Stimulated activated CD4-positive, alpha-beta T cell treated with anti-CD3 and anti-CD28 coated beads, TNF-alpha, amount 100 ng/mL, for 24 hours (primary cell): ENCODE results near the gene SELENOM.

Experiments
- DNase-seq, 3 experiments: peaks; one replicate each; pipeline ENCODE4 v3.0.0-alpha.2; 2020; ENCODE audit warnings: low read depth in 3 of 3

Gene SELENOM

GRCh38 chr22:31107178-31107893 is at the start of gene SELENOM:
SELENOM (minus strand) TSS chr22:31107568; CDS start chr22:31107505, 63 bp downstream.
- peak; percentile 71 to 89 (median 71) for DNase-seq

- DNase-seq = no peak
Observed at GRCh38 chr22:31155422-31155821, 48.1 kb upstream of the SELENOM start.

GRCh38 chr22:31154975-31155374 is 47.6 kb upstream of the SELENOM start:
- no peak for DNase-seq

DNA sequence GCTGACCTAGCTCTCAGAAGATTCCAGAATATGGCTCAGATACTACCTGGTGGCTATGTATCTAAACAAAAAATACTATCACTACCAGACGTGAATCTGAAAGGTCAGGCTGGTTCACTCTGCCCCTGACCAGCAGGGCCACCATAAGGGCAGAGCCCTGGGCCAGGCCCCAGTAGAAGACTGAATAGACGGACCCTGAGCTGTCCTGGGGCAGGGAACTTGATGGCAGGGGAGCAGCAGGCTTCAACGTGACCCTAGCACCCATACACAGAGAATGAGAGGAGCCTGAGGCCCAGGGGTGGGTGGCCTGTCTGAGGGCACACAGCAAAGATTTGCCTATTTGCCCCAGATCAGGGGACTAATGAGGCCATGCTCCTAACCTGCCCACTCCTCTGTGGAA is 46.0 kb upstream of the SELENOM start:
- DNase-seq = no peak

GRCh38 chr22:31151872-31152271 is 44.5 kb upstream of the SELENOM start:
- no peak for DNase-seq

- DNase-seq = no peak
Observed at GRCh38 chr22:31150615-31151014, 43.2 kb upstream of the SELENOM start.

DNA sequence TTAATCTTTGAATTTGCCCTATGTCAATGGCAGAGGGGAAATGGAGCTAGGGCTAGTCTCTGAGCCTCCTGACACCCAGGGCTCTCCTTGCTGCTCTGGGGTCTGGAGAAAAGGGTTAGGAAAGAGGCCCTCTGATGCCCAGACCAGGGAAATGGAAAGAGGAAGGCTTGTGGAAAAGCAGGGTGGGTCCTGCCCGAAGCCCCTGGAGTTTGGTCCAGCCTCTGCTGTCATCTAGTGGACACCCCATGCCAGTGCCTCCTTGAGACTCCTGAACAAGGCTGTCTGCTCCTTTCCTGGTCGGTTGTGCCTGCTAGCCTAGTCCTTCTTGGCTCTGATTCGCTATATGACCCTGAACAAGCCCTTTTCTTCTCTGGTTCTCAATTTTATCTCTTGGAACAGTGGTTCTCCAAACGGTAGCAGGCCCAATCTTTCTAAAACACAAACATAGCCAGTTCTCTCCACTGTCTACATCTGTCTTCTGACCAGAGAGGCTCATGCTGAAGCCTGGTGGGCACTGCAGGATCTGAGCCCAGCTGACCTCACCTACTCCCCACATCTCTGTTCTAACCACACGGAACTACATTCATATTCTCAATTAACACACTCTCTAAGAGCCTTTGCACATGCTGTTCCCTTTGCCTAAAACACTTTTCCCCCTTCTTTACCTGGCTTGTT is 41.7 kb upstream of the SELENOM start:
- peak in 1 of 3 experiments; percentile 36 for DNase-seq

DNA sequence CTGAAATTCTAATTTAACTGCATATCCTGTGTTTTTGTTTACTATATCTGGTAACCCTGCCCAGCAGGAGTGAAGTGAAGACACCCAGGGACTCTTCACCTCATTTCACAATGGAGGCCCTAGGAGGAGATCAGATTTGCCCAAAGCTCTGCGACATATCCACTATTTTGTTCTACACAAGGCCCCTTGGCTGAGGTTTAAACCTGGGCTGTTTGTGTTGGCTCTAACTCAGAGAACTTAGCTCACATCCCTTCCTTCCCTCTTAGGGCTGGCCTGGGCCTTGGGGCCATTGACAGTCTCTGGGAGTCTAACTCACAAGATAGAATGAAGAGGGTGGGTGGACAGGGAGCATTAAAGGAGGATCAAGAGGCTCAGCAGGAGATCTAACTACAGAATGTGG is 41.1 kb upstream of the SELENOM start:
- no peak for DNase-seq

DNA sequence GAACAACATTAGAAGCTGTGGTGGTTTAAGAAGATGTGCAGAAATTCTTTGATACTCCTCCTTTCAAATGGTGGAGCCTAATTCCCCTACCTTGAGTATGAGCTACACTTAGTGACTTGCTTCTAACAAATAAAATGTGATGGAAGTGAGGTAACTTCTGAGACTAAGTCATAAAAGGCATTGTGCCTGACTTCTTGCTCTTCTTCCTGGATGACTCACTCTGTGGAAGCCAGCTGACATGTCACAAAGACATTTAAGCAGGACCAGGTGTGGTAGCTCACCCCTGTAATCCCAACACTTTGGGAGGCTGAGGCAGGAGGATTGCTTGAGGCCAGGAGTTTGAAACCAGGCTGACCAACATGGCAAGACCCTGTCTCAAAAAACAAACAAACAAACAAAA is 36.9 kb upstream of the SELENOM start:
- no peak for DNase-seq

DNA sequence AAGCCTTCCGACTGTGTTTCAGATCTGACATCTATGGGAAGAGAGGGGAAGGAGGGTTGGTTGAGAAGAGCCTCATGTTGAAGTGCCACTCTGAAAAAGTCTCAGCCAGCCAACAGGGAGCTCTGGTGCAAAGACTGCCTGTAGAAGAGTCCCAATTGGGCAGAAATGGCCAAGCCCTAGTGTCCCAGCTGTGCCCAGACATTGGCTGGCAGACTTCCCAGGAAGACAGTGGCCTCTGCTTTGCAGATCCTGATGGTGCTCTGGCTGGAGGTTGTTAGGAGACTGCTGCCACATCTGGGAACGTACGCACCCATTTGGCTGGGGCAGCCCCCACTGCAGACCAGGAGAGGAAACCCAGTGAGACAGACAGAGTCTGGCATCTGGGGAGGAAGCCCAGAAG is 36.2 kb upstream of the SELENOM start:
- no peak for DNase-seq

GRCh38 chr22:31143038-31143437 is 35.7 kb upstream of the SELENOM start:
- no peak for DNase-seq

DNA sequence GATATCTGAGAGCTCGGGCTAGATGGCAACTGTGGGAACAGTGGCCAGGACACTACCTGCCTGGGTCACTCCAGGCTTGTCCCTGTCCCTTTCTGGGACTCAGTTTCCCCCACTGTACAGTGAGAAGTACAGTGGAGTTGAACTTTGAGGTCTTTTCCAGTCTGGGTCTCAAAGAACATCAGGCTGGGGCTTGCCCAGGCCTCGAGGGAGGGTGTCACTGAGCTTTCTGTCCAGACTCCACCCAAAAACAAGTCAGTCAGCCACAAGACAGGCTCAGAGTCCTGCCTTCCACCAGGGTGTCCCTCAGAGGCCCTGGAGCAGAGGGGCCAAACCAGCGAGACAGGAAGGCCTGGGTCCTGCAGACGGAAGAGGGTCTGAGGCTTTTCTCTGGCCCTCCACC is 34.9 kb upstream of the SELENOM start:
- DNase-seq = no peak

GRCh38 chr22:31141551-31141950 is 34.2 kb upstream of the SELENOM start:
- no peak for DNase-seq

DNA sequence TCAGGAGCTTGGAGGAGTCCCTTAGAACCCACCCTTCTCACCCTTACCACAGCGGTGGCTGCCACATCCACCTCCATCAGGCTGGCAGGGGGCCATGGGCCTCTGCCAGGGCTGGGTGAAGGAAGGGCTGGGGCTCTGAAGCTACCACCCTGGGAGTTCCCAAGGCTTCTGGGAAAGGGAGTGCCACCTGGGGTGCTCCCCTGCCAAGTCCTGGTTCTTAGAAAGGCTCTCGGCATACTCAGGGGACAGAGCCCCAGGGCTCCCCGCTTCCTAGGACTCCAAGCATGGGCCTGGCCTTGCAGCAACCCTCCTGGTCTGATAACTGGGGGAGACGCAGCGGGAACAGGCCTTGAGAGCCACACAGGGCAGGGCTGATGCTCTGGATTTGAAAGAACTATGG is 33.4 kb upstream of the SELENOM start:
- DNase-seq = no peak

GRCh38 chr22:31139866-31140716 is 32.7 kb upstream of the SELENOM start, which contains the start of gene PLA2G3:
PLA2G3 (minus strand) TSS chr22:31140508; CDS start chr22:31140354, 154 bp downstream.
- DNase-seq = no peak

DNA sequence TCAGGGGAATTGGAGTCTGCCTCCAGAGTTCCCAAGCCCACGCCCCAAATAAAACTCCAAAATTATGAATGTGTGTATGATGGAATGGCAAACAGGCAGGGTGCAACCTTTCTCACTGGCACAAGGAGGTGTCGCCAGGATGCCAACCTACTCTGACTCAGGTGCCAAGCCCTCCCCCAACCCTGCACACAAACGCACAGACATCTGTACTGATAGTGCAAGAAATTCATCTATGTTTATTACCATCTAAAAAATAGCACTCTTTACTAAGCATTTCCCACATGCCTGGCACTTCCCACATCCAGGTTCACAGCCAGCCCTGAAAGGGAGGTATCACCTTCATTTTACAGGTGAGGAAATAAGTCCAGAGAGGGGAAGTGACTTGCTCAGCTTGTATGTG is 31.7 kb upstream of the SELENOM start:
- DNase-seq = no peak

DNA sequence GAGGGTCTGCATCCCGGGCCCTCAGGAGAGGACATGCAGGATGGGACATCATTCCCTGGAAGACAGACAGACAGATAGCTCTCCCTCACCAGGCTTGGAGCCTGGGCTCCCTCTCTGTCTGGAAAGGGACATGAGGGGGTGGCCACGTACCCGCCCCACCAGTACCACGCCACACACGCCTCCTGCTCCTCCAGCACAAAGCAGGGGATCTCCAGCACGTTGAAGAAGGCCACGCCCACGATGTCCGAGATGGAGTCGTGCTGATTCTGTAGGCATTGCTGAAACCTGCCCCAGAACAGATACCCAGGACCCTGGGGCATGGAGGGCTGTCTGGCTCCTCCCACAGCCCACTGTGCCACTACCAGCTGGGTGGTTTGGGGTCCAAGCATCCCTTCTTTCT is 30.8 kb upstream of the SELENOM start:
- no peak for DNase-seq

DNA sequence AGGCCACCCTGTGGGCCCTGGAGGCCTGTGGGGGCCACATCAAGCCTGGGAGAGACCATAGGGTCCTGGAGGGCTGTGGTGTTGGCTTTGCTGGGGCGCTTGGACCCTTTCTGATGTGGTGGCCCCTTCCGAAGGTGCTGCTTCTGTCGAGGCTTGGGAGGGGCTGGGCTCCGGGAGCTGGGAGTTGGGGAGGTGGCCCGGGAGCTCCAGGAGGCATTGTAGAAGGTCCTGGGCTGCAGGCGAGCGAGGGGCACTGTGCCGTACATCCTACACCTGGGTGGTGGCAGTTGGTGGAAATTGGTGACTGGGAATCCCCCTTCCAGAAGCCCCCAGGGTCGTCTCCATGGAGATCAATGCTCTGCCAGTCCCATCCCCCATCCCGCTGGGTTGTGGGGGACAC is 30.4 kb upstream of the SELENOM start:
- DNase-seq = no peak

- no peak for DNase-seq
Observed at GRCh38 chr22:31136711-31137110, 29.3 kb upstream of the SELENOM start.

DNA sequence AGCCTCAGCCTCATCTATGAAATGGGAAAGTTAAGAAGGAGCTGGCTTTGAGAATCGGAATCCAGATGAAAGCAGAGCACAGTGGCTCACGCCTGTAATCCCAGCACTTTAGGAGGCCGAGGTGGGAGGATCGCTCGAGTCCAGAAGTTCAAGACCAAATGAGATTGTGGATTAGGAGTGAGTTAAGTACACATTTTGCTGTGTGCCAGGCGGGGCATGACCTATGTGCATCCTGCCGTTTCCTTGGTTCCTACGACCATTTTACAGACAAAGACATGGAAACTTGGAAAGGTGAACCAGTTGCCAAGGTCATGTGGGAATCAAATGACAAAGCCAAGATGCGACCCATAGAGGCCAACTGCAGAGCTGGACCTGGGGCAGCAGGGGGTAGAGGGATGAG is 28.8 kb upstream of the SELENOM start:
- DNase-seq = no peak

DNA sequence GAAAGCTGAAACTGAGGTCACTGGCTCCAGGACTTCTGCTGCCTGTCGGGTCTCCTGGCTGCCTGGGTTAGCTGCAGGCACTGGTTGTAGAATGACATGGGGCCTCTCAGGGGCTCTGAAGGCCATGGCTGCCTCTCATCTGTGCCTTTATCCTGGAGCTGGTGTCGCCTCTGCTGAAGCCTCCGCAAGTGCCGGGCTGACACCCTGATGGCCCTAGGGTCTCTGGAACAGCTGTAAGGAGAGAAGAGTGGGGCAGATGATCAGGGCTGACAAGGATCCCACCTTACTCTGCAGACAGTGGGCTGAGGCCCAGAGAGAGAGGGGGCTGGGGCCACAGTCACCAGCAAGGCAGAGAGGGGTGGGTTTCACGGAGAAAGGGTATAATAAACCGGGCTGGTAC is 28.3 kb upstream of the SELENOM start:
- DNase-seq = no peak

DNA sequence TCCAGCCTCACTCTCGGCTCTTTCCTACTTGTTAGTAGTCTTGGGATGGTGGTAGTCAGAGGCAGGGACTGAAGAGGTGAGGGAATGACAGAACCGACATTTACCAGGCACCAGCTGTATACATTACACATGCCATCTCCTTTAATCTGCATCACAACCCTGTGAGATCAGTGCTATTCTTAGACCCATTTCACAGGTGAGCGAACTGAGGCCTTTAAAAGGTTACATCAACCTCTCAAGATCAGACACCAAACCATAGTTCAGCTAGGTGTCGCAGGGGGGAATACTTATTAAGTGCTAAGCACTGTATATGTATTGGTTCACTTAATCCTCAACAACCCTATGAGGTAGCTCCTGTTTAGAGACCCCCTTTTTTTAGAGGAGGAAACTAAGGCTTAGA is 27.3 kb upstream of the SELENOM start:
- DNase-seq = no peak

DNA sequence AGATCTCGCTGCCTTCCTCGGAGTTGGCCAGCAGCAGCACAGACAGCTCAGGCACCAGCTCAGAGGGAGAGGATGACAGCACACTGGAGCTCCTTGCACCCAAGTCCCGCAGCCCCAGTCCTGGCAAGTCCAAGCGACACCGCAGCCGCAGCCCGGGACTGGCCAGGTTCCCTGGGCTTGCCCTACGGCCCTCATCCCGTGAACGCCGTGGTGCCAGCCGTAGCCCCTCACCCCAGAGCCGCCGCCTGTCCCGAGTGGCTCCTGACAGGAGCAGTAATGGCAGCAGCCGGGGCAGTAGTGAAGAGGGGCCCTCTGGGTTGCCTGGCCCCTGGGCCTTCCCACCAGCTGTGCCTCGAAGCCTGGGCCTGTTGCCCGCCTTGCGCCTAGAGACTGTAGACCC is 26.5 kb upstream of the SELENOM start:
- no peak for DNase-seq
